Nephron progenitor cell (in vitro differentiated cells): ENCODE measurements around the gene ADGRL3.

ENCODE experiments used
- DNase-seq: peaks from one replicate; pipeline ENCODE4 v3.0.0; 2021
- H3K27ac Mint-ChIP-seq: 2 replicates; pipeline ENCODE4 v1.8.0; 2021; ENCODE audit warnings: mild to moderate bottlenecking, moderate library complexity, mixed read lengths
- H3K27me3 Mint-ChIP-seq: 2 replicates; pipeline ENCODE4 v1.8.0; 2021; ENCODE audit warnings: mild to moderate bottlenecking, low read depth, mixed read lengths; ENCODE audit not compliant: poor library complexity
- H3K36me3 Mint-ChIP-seq: 2 replicates; pipeline ENCODE4 v1.8.0; 2021; ENCODE audit warnings: low read depth, mixed read lengths
- H3K4me1 Mint-ChIP-seq: 2 replicates; pipeline ENCODE4 v1.8.0; 2021; ENCODE audit warnings: mixed read lengths
- H3K4me3 Mint-ChIP-seq: 2 replicates; pipeline ENCODE4 v1.8.0; 2021; ENCODE audit warnings: mild to moderate bottlenecking, moderate library complexity, mixed read lengths
- H3K9me3 Mint-ChIP-seq: 2 replicates; pipeline ENCODE4 v1.8.0; 2021; ENCODE audit warnings: mild to moderate bottlenecking, moderate library complexity, mixed read lengths
- CTCF ChIP-seq: fragments of 200-600 bp; sonication (generic); IDR thresholded peaks from 2 replicates; pipeline ENCODE4 v1.5.0; 2021; ENCODE audit warnings: antibody characterized with exemption

The ADGRL3 gene

GRCh38 chr4:61661960-61662359 is 461.8 kb downstream of the ADGRL3 start:
- no peaks in the 10 kb centered on the region for H3K9me3 Mint-ChIP-seq
- TF ChIP-seq CTCF: no peak
- no peaks in the 10 kb centered on the region for H3K36me3 Mint-ChIP-seq
- H3K4me1 Mint-ChIP-seq: no peaks in the 10 kb centered on the region
- H3K4me3 Mint-ChIP-seq: no peak overlapping the region
- H3K27ac Mint-ChIP-seq: no peak overlapping the region
- DNase-seq: no peak
- H3K27me3 Mint-ChIP-seq: no peaks in the 10 kb centered on the region

- no peak for DNase-seq
- H3K4me3 Mint-ChIP-seq: no peak overlapping the region
- H3K36me3 Mint-ChIP-seq: no peaks in the 10 kb centered on the region
- H3K27me3 Mint-ChIP-seq: no peaks in the 10 kb centered on the region
- no peak for TF ChIP-seq CTCF
- H3K9me3 Mint-ChIP-seq: no peaks in the 10 kb centered on the region
- H3K4me1 Mint-ChIP-seq: no peaks in the 10 kb centered on the region
- H3K27ac Mint-ChIP-seq: no peak overlapping the region
Measured at GRCh38 chr4:61662362-61662761, 462.2 kb downstream of the ADGRL3 start.

- TF ChIP-seq CTCF: no peak
- Mint-ChIP-seq H3K27ac (no peak overlapping the region), H3K27me3 (no peaks in the 10 kb centered on the region), H3K4me3 (no peak overlapping the region), H3K4me1 (no peaks in the 10 kb centered on the region), H3K9me3 (no peaks in the 10 kb centered on the region), H3K36me3 (no peaks in the 10 kb centered on the region)
- DNase-seq: no peak
Measured at GRCh38 chr4:61663310-61663709, 463.2 kb downstream of the ADGRL3 start.

DNA sequence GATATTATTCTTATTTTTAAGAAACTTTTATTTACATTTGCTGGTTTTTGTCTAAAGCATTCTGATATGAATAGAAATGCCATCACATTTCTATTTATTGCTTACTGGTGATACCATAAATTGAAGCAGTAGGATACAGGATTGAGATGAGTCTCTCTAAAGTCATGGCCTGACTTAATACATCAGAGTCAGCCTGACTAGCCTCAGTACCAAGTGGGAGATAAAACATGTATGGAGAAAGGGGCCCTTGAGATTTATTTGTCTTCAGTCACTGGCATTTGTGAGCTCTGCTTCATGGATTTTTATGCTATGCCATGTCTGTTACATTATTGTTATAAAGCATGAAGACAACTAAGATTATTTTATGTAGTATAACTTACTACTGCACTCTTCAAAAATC is 465.5 kb downstream of the ADGRL3 start:
- no peak for DNase-seq
- H3K4me1 Mint-ChIP-seq: no peaks in the 10 kb centered on the region
- H3K36me3 Mint-ChIP-seq: no peaks in the 10 kb centered on the region
- no peak for TF ChIP-seq CTCF
- no peak overlapping the region for H3K27ac Mint-ChIP-seq
- no peaks in the 10 kb centered on the region for H3K27me3 Mint-ChIP-seq
- no peak overlapping the region for H3K4me3 Mint-ChIP-seq
- H3K9me3 Mint-ChIP-seq: no peaks in the 10 kb centered on the region

- no peaks in the 10 kb centered on the region for H3K4me1 Mint-ChIP-seq
- DNase-seq: no peak
- no peak overlapping the region for H3K27ac Mint-ChIP-seq
- no peak overlapping the region for H3K4me3 Mint-ChIP-seq
- TF ChIP-seq CTCF: no peak
- no peaks in the 10 kb centered on the region for H3K36me3 Mint-ChIP-seq
- no peaks in the 10 kb centered on the region for H3K9me3 Mint-ChIP-seq
- H3K27me3 Mint-ChIP-seq: no peaks in the 10 kb centered on the region
Measured at GRCh38 chr4:61666244-61666643, 466.1 kb downstream of the ADGRL3 start.

DNA sequence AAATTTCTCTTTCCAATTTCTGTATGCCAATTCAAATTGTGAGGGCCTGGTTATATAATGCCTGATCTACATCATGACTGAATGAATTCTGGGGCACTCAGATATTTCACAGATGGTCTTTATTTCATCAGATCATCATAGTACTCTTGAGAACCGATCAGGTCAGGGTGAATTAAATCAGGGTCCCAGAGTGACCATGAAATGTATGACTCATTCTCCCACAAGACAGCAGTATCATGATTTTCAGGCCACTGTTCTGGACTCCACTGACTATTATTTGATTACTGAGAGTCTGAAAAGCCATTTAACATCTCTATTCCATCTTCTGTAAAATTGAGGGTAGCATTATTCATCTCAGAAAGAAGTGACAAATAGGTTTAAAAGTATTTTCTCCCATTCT is 471.5 kb downstream of the ADGRL3 start:
- TF ChIP-seq CTCF: no peak
- Mint-ChIP-seq H3K9me3 (no peaks in the 10 kb centered on the region), H3K4me3 (no peak overlapping the region), H3K4me1 (no peaks in the 10 kb centered on the region), H3K36me3 (no peaks in the 10 kb centered on the region), H3K27me3 (no peaks in the 10 kb centered on the region), H3K27ac (no peak overlapping the region)
- no peak for DNase-seq
